Measurements from ENCODE around the gene LPP.

DNA sequence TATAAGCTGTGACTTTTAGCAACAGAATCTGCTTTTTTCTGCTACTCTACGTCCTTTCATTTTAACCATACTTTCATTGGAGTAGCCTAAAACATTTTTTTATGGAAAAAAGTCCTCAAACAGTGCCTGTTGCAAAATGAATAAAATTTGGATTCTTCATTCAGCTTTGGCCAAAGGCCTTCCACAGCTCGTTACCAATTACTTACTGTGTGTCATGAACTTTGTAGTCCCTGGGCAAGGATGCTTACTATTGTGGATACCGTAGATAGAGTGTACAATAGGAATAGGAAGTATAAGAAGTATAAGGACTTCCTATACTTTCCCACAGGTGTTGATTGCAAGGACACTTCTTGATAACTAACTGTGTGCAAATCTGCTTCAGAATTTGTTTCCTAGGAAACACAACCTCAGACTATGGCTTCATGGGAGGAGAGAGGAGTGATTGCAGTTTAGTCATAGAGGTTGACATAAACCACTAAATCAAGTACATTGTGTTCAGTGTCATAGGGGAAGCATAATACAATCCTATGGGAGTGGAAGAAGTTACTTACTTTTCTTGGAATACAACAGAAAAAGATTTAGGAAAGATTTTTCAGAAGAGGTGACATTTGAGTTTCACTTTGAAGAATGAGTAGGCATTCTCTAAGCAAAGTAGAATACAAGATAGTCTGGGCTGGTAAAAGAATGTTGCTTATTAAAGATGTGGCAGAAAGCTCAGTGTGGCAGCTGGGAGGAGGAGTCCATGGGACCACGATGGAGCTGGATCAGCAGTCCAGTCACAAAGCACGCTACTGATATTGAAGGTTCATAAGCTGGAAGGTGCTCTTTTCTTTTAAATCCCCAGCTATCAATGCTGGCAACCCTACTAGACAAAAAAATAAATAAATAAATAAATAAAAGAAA, 708.1 kb downstream of the LPP start:
- TF ChIP-seq, protein P1, sequence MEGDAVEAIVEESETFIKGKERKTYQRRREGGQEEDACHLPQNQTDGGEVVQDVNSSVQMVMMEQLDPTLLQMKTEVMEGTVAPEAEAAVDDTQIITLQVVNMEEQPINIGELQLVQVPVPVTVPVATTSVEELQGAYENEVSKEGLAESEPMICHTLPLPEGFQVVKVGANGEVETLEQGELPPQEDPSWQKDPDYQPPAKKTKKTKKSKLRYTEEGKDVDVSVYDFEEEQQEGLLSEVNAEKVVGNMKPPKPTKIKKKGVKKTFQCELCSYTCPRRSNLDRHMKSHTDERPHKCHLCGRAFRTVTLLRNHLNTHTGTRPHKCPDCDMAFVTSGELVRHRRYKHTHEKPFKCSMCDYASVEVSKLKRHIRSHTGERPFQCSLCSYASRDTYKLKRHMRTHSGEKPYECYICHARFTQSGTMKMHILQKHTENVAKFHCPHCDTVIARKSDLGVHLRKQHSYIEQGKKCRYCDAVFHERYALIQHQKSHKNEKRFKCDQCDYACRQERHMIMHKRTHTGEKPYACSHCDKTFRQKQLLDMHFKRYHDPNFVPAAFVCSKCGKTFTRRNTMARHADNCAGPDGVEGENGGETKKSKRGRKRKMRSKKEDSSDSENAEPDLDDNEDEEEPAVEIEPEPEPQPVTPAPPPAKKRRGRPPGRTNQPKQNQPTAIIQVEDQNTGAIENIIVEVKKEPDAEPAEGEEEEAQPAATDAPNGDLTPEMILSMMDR (IDR thresholded peaks at IDR 0.05), result no peak
- no peak for TF ChIP-seq POLR2A (IDR thresholded peaks at IDR 0.05)

Data from ovary (tissue), 3 donors.